Measurements from ENCODE around the gene SORCS3. TPM values are rescaled to one million over a fixed set of nuclear protein-coding genes. Genes with fewer than 3 reads are reported as not detected.

The SORCS3 gene
- total RNA-seq, 1 experiment from 2014 or later, result 0.04 TPM

DNA sequence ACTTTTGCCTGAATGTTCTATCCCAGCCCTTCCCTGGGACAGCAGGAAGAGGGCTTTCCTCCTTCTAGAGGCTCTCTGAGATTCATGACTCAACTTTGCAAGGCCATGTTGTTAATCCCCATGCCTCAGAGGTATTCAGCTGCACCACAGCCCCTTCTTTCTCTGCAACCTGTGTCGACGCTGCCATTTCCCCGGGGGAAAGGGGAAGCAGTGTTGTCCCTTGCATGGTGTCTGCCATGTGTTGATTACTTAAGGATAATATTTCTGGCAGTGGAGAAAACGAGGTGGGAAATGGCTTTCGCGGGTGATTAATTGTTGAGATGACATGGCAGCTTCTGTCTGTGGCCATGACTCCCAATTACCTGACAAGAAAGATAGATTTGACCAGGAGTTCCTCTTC lies 133.1 kb downstream of the SORCS3 start:
- Histone ChIP-seq H3K4me2 (ENCODE audit: insufficient read depth, insufficient read length, low read length) (no peak overlapping the region), H3K23me2 (ENCODE audit: insufficient read length, low read depth, low read length, poor library complexity, severe bottlenecking) (no peaks in the 10 kb centered on the region), H3K4me1 (ENCODE audit: insufficient read depth, low read length) (no peaks in the 10 kb centered on the region), H3K4ac (ENCODE audit: low read depth, low read length) (no peak overlapping the region), H3T11ph (ENCODE audit: low read length) (no peak overlapping the region), H3K9ac (ENCODE audit: extremely low read depth, insufficient read length, low read length) (no peak overlapping the region), H4K5ac (ENCODE audit: insufficient read length, low read depth, low read length) (no peak overlapping the region), H4K8ac (replicated peaks; ENCODE audit: insufficient read length, low read depth, low read length) (no peak overlapping the region), H2BK12ac (ENCODE audit: insufficient read length, low read depth, low read length) (no peak overlapping the region), H3K56ac (ENCODE audit: insufficient read length, low read depth, low read length) (no peak overlapping the region), H3K27me3 (ENCODE audit: insufficient read depth, low read length) (no peaks in the 10 kb centered on the region), H3K27ac (ENCODE audit: insufficient read length, low read depth, low read length) (no peak overlapping the region), H4K20me1 (ENCODE audit: control insufficient read depth, insufficient read depth, insufficient read length) (no peaks in the 10 kb centered on the region), H2BK120ac (ENCODE audit: low read depth, low read length, poor library complexity, severe bottlenecking) (no peak overlapping the region), H3K18ac (ENCODE audit: insufficient read length, low read depth, low read length) (no peak overlapping the region), H2AFZ (ENCODE audit: low read length) (no peak overlapping the region), H3K14ac (ENCODE audit: insufficient read depth, low read length) (no peak overlapping the region), H3K79me2 (ENCODE audit: insufficient read depth, low read length) (no peaks in the 10 kb centered on the region), H2AK5ac (ENCODE audit: insufficient read length, low read length) (no peak overlapping the region), H3K9me3 (ENCODE audit: control insufficient read depth, low read depth, low read length) (no peaks in the 10 kb centered on the region), H3K79me1 (ENCODE audit: insufficient read depth, low read depth, low read length, poor library complexity, severe bottlenecking) (no peaks in the 10 kb centered on the region), H3K23ac (ENCODE audit: insufficient read length, low read depth, low read length) (no peak overlapping the region), H4K91ac (ENCODE audit: insufficient read length, low read depth, low read length) (no peak overlapping the region), H2BK5ac (ENCODE audit: insufficient read length, low read length) (no peak overlapping the region), H2BK20ac (ENCODE audit: low read depth, low read length, poor library complexity, severe bottlenecking) (no peak overlapping the region), H2BK15ac (ENCODE audit: low read depth, low read length) (no peak overlapping the region)
- no peaks in the 10 kb centered on the region for H3K9me3 Mint-ChIP-seq
- H3K27me3 Mint-ChIP-seq (ENCODE audit: low read depth), result peaks cover 29% of the 10 kb centered on the region
- H3K4me1 Mint-ChIP-seq, result peaks cover 5 to 15% of the 10 kb centered on the region in 2 experiments; a peak in 3 of 4 replicates
- TF ChIP-seq, protein P1, sequence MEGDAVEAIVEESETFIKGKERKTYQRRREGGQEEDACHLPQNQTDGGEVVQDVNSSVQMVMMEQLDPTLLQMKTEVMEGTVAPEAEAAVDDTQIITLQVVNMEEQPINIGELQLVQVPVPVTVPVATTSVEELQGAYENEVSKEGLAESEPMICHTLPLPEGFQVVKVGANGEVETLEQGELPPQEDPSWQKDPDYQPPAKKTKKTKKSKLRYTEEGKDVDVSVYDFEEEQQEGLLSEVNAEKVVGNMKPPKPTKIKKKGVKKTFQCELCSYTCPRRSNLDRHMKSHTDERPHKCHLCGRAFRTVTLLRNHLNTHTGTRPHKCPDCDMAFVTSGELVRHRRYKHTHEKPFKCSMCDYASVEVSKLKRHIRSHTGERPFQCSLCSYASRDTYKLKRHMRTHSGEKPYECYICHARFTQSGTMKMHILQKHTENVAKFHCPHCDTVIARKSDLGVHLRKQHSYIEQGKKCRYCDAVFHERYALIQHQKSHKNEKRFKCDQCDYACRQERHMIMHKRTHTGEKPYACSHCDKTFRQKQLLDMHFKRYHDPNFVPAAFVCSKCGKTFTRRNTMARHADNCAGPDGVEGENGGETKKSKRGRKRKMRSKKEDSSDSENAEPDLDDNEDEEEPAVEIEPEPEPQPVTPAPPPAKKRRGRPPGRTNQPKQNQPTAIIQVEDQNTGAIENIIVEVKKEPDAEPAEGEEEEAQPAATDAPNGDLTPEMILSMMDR (conservative IDR thresholded peaks at IDR 0.05), result no peak
- no peaks in the 10 kb centered on the region for H3K36me3 Mint-ChIP-seq (ENCODE audit: insufficient read depth in 1 of 3, low read depth in 3 of 3)
- H3K4me3 Mint-ChIP-seq, result no peak overlapping the region; a peak in 1 of 5 replicates
- no CpG with 5 or more reads among the region's 6 CpGs for WGBS (ENCODE audit: extremely low coverage, insufficient read length, low lambda C conversion rate)
- no peak for DNase-seq
- peak overlapping the region in 1 of 3 experiments; percentile 66; a peak in 2 of 7 replicates for H3K27ac Mint-ChIP-seq

All from H9 (cell line).